ENCODE results near the gene HLCS.

The HLCS gene

DNA sequence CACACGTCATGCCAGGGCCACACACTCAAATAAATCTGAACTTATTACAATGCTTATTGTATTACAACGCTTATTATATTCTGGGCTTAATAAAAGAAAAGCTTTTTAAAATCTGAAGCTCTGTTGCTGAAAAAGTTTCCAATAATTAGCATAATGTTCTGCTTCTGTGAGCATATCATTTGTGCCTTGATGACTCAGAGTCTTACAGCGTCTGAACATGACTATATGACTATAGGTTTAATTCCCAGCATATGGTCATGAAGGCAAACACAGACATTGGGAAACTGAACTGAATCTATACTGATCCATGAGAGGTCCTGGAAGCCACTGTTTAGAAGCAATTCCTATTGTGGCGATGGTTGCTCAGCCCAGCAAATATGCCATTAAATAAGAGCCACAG is 201.2 kb downstream of the HLCS start:
- DNase-seq: no peak

- no peak for DNase-seq
Measured at GRCh38 chr21:36763305-36763704, 203.2 kb downstream of the HLCS start.

DNA sequence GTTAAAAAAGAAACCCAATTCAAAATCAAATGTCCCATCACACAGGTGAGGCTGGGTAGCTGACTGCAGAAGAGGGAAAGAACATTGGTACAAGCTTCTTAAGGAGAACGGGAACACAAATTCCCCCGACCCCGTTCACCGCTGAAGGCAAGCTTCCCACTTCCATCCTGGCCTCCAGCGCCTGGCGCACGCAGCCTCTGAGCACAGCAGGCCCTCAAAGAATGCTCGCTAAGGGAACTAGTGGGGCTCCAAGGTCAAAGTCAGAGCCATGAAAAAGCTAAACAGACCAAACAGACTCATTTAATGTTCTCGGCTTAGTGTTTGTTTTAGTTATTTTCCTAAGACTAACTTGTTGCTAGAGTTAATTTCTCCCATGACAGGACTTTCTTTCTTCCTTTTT is 203.8 kb downstream of the HLCS start:
- no peak for DNase-seq

DNA sequence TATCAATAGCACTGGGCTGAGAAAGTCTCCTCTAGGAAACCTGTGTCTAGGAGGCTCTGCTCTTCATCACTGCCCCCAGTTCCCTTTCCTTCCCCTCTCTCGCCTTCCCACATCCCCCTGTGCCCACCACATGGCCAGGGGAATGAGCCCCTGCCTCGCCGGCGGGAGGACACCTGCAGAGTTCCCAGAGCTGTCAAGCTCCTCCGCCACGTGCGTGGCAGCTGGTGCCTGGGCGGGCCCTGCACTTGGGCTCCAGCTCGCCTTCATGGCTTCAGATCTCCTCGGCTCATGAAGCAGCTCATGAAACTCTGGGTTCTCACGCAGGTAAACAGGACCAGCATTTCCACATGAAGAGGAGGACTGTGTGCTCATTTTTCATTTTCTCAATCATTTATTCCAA is 204.8 kb downstream of the HLCS start:
- no peak for DNase-seq

DNA sequence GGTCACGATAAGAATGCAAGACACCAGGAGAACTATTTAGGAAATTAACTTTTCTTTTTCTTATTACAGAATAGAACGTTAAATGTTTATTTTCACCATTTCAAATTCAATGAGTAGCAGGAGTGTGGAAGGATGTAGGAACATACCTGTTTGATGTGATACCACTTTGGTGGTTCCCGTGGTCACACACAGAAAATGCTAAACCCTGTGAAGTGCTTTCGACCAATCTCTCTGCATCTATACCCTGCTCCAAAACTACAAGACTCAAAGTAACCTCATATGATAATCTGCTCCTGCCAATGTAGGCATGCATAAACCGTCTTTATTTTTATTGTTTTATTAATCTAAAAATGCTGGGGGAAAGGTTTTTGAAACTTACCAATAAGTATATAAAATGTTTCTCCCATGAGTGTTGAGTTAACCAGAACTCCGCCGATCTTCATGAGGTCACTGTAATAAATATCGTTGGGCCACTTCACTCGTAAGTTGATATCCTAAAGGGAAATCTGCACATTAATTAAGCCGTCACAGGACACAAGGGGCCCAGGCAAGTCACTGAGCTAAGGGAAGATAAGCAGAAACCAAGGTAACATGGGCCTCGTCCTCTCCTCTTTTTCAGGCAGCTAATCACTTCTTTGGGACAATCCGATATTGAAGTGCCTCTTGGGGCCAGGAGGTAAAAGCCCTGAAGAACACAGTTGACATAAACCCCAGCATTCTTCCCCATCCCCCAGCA is 207.0 kb downstream of the HLCS start:
- DNase-seq: no peak

DNA sequence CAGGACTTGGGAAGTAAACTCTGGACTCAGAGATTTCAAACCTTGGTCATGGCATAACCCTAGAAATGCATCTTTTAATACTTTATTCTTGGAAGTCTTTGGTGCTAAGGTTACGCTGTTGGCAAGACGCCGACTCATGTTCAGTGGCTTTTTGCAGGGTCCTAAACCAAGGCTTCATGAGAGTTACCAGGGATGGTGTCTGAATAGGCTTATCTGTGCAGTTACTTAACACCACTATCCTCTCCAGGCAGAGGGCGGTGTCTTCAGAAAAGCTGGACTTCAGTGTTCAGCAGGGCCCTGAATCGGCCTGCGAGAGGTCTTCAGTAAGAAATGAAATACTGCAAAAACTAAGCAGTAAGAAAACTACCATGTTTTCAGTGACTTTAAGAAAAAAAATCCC is 209.3 kb downstream of the HLCS start:
- DNase-seq: no peak

DNA sequence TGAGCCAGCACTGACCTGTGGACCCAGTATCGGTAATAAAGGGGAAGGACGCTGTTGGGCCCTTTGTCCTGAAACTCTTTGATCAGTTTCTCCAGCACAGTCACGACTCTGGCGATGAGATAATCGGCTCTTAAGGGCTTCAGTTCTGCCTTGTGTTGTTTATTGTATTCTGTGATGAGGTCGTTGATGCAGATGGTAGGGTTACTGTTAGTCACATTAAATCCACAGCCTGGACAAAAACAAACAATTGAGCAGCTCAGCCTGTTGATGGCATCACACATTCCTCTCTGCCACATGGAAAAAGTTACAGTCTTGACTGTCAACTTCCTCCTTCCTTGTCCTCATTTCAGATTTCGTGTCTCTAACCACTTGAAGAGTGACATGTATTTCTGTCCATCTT is 209.9 kb downstream of the HLCS start:
- no peak for DNase-seq

DNA sequence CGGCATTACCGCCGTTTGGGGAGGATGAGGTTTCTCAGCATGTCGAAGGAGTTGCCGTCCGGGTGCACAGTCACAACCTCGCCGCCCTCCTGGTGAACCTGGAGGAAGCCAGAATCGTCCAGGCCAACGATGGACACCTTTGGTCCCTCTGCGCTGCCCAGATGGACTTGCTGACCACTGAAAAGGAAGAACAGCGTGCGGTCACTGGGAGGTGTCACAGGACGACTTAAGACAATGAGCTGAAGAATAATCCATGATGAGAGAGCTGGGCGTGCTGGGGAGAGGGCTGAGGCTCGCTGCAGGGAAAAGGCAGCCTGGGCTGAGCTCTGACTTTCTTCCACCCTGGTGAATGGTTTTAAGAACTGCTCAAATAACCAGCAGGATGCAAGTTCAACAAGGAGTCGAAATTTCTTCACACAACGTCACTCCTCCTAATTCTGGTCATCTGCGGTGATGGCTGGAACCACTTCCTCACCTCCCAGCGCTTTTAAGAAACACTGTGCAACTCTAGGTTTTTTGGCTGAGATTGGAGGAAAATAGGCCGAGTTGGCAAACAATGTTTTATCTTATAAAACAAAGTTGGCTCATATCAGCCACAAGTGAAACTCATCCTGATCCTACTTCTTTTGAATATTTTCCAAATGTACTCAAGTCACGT is 212.1 kb downstream of the HLCS start:
- no peak for DNase-seq

- DNase-seq: no peak
Measured at GRCh38 chr21:36753556-36753955, 212.9 kb downstream of the HLCS start.

GRCh38 chr21:36751383-36751782 is 215.1 kb downstream of the HLCS start:
- no peak for DNase-seq

DNA sequence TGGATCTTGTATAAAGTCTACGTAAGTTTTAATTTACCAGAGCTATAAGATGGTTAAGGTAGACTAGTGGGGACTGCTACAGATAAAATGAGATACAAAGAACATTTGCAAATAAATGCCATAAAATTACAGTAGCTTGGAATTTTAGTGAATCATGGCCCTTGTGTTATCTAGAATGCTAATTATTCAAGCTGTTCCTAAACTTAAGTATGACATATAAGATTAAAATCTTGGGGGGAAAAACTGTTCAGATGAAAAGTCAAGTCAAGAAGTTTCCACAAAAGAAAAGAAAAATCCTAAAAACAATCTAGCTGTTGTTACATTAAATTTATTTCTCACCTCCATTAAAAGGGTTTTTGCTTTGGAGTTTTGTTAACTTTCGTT is 215.9 kb downstream of the HLCS start:
- no peak for DNase-seq

GRCh38 chr21:36749935-36750575 is 216.4 kb downstream of the HLCS start:
- no peak for DNase-seq

DNA sequence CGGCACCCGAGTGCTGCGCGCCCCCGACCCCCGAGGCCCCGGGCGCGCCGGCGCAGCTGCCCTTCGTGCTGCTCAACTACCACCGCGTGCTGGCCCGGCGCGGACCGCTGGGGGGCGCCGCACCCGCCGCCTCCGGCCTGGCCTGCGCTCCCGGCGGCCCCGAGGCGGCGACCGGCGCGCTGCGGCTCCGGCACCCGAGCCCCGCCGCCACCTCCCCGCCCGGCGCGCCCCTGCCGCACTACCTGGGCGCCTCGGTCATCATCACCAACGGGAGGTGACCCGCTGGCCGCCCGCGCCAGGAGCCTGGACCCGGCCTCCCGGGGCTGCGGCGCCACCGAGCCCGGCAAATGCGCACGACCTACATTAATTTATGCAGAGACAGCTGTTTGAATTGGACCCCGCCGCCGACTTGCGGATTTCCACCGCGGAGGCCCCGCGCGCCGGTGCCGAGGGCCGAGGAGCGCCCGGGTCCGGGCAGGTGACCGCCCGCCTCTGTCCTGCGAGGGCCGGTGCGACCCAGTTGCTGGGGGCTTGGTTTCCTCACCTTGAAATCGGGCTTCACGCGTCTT is 218.6 kb downstream of the HLCS start:
- DNase-seq: peak; percentile 62

DNA sequence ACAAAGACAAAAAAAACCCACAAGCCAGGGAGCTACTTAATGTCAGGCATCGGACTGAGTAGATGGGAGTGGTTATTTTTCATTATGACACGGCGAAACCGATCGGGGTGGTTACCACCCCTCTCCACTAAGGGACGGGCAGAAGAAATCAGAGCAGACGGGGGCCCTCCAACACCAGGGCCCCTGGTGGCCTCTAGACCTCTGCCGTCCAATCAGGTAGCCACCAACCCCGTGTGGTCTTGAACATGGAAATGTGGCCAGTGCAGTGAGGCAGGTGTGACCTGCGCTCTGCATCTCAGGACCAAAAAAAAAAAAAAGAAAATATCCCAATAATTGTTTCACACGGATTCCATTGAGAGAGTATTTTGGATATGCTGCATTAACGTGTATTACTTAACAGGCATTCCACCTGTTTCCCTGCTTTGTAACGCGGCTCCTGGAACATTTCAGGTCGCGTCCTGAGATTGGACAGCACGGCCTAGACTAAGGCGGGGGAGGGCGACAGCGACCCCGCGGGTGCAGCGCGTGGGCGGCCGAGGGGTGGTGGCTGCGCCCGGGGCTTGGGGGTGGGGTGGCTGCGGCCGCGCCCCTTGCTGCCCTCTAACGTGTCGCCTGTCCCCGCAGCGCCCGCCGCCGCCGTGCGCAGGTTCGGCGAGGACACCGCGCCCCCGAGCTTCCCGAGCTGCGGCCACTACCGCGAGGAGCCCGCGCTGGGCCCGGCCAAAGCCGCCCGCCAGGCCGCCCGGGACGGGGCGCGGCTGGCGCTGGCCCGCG is 219.2 kb downstream of the HLCS start:
- DNase-seq: no peak

GRCh38 chr21:36745459-36745858 is 221.0 kb downstream of the HLCS start:
- no peak for DNase-seq

DNA sequence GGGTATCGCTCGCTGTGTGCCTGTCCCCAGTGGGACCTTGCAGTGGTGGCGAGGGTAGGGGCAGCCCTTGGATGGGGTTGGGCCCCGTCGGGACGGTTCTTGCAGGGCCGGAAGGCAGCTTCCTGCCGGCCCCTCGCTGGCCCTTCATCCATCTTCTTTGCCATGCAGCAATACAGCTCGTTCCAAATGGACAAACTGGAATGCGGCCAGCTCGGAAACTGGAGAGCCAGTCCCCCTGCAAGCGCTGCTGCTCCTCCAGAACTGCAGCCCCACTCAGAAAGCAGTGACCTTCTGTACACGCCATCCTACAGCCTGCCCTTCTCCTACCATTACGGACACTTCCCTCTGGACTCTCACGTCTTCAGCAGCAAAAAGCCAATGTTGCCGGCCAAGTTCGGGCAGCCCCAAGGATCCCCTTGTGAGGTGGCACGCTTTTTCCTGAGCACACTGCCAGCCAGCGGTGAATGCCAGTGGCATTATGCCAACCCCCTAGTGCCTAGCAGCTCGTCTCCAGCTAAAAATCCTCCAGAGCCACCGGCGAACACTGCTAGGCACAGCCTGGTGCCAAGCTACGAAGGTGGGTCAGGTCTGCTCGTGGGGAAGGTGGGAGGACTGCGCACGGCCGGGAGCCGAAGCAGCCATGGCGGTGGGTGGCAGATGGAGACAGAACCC is 221.8 kb downstream of the HLCS start:
- DNase-seq: peak; percentile 85

- no peak for DNase-seq
Measured at GRCh38 chr21:36744190-36744559, 222.3 kb downstream of the HLCS start.

DNA sequence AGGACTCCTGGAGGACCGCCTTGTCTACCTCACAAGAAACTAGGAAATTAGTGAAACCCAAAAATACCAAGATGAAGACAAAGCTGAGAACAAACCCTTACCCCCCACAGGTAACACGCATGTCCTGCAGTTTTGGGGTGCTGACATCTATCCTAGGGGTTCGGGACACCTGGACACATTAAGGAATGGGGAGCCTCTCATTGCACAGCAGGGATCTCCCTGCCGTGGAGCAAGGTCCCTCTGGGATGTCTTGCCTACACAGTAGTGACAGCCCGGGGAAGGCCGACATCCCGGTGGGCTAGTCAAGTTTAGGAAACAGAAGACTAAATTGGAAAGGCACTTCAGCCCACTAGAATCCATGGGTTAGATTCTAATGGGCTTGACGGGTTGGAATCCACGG is 223.0 kb downstream of the HLCS start:
- no peak for DNase-seq

DNA sequence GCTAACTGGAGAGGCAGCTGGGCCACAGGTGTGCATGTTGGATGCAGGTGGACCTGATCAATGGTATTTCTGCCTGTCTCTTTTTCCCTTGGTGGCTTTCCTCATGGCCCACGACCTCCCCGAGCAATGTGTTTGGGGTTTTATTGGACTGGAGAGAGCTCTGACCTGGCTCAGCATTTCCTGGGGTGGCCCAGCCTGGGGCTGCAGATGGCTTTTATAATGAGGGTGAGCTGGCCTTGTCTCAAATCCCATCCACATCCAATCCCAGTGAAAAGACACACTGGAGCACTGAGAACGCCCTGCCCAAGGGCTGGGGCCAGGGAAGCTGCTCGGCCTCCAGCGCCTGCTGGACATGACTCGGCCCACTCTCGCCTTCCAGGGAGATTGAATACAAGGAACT is 223.5 kb downstream of the HLCS start:
- DNase-seq: no peak

DNA sequence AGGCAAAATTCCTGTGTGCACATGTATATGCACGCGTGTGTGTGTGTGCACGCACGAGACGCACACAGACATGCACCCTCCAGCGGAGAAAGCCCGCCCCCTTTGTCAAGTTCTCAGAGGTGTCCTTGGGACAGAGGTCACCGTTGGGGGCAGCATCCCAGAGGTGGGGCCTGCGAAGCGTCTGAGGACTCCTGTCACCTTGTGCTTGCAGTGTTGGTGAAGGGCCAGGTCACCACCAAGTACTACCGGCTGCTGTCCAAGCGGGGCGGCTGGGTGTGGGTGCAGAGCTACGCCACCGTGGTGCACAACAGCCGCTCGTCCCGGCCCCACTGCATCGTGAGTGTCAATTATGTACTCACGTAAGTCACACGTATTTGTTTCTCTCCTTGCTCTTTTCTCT is 225.0 kb downstream of the HLCS start:
- no peak for DNase-seq

GRCh38 chr21:36738489-36739126 is 227.9 kb downstream of the HLCS start:
- DNase-seq: no peak

- DNase-seq: no peak
Measured at GRCh38 chr21:36735724-36736320, 230.6 kb downstream of the HLCS start.

Data from NCI-H1105 (cell line).